Neural crest cell (in vitro differentiated cells): ENCODE data around the gene SEH1L. TPM values are rescaled to one million over a fixed set of nuclear protein-coding genes. Genes with fewer than 3 reads are reported as not detected.

Experiments used
- DNase-seq: peaks from one replicate; pipeline ENCODE4 v3.0.0; 2021; ENCODE audit warnings: low read depth, mixed read lengths, low spot score
- H3K27ac Mint-ChIP-seq: one replicate; pipeline ENCODE4 v1.8.0; 2021; ENCODE audit warnings: mild to moderate bottlenecking, mixed read lengths; ENCODE audit not compliant: unreplicated experiment
- H3K27me3 Mint-ChIP-seq: 2 replicates; pipeline ENCODE4 v1.8.0; 2021; ENCODE audit warnings: low read depth, mild to moderate bottlenecking, mixed read lengths
- H3K36me3 Mint-ChIP-seq: 2 replicates; pipeline ENCODE4 v1.8.0; 2021; ENCODE audit warnings: low read depth, mild to moderate bottlenecking, mixed read lengths
- H3K4me1 Mint-ChIP-seq: 2 replicates; pipeline ENCODE4 v1.8.0; 2021; ENCODE audit warnings: mixed read lengths
- H3K4me3 Mint-ChIP-seq: one replicate; pipeline ENCODE4 v1.8.0; 2021; ENCODE audit warnings: mild to moderate bottlenecking, mixed read lengths
- H3K9me3 Mint-ChIP-seq: 2 replicates; pipeline ENCODE4 v1.8.0; 2021; ENCODE audit warnings: mixed read lengths
- CTCF ChIP-seq: fragments of 200-600 bp; sonication (generic); conservative IDR thresholded peaks from 2 replicates; pipeline ENCODE4 v1.5.0; 2021; ENCODE audit warnings: antibody characterized with exemption, mild to moderate bottlenecking
- total RNA-seq: library from RNA; stranded (reverse); gene quantifications from 2 replicates; pipeline ENCODE4 v1.2.1, GENCODE V29; 2021

SEH1L gene
- total RNA-seq, 1 donor from 2014 or later, result 64.2 TPM

GRCh38 chr18:12922266-12922665 lies 25.5 kb upstream of the SEH1L start:
- H3K27me3 Mint-ChIP-seq, result no peaks in the 10 kb centered on the region
- no peaks in the 10 kb centered on the region for H3K36me3 Mint-ChIP-seq

GRCh38 chr18:12924616-12925015 lies 23.2 kb upstream of the SEH1L start:
- H3K27me3 Mint-ChIP-seq, result no peaks in the 10 kb centered on the region
- no peak for DNase-seq
- no peak overlapping the region for H3K27ac Mint-ChIP-seq
- H3K4me1 Mint-ChIP-seq, result no peaks in the 10 kb centered on the region
- H3K9me3 Mint-ChIP-seq, result no peaks in the 10 kb centered on the region
- H3K36me3 Mint-ChIP-seq, result no peaks in the 10 kb centered on the region
- H3K4me3 Mint-ChIP-seq, result no peak overlapping the region
- no peak for TF ChIP-seq CTCF

More at GRCh38 chr18:12922266-12922665, 25.5 kb upstream of the SEH1L start:
- Mint-ChIP-seq H3K4me1 (no peaks in the 10 kb centered on the region), H3K27ac (no peak overlapping the region), H3K4me3 (no peak overlapping the region), H3K9me3 (no peaks in the 10 kb centered on the region)
- no peak for DNase-seq
- no peak for TF ChIP-seq CTCF

- Mint-ChIP-seq H3K9me3 (no peaks in the 10 kb centered on the region), H3K27me3 (no peaks in the 10 kb centered on the region), H3K36me3 (no peaks in the 10 kb centered on the region), H3K27ac (no peak overlapping the region), H3K4me1 (peaks cover 3% of the 10 kb centered on the region), H3K4me3 (no peak overlapping the region)
- no peak for TF ChIP-seq CTCF
- no peak for DNase-seq
Observed at GRCh38 chr18:12928206-12928605, 19.6 kb upstream of the SEH1L start.

- Mint-ChIP-seq H3K9me3 (no peaks in the 10 kb centered on the region), H3K27ac (no peak overlapping the region), H3K4me3 (no peak overlapping the region), H3K36me3 (no peaks in the 10 kb centered on the region), H3K27me3 (no peaks in the 10 kb centered on the region), H3K4me1 (peaks cover 6% of the 10 kb centered on the region)
- no peak for TF ChIP-seq CTCF
- DNase-seq, result no peak
Observed at GRCh38 chr18:12928641-12929040, 19.2 kb upstream of the SEH1L start.

DNA sequence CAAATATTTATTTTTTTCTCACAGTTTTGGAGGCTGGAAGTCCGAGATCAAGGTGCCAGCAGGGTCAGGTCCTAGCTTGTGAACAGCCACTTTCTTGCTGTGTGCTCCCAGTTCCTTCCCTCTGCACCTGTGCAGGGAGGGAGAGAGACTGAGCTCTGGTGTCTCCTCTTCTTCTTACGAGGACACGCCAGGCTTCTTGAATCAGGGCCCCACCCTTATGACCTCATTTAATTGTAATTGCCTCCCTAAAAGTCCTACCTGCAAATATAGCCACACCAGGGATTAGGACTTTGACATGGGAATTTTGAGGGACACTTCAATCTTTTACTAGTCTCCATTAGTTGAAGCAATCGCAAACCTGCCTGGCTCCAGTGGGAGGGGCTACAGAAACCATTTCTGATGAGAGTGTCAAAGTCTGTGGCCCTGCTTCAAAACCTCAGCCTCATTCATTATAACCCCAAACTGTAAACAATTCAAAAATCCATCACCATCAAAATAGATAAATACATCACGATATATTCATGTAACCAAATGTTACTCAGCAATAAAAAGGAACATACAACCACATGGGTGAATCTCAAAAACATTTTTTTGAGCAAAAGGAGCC lies 18.2 kb upstream of the SEH1L start:
- H3K4me3 Mint-ChIP-seq, result no peak overlapping the region
- H3K27ac Mint-ChIP-seq, result no peak overlapping the region
- H3K9me3 Mint-ChIP-seq, result no peaks in the 10 kb centered on the region
- H3K36me3 Mint-ChIP-seq, result no peaks in the 10 kb centered on the region
- H3K4me1 Mint-ChIP-seq, result peaks cover 6% of the 10 kb centered on the region
- TF ChIP-seq CTCF, result no peak
- no peak for DNase-seq
- H3K27me3 Mint-ChIP-seq, result no peaks in the 10 kb centered on the region

DNA sequence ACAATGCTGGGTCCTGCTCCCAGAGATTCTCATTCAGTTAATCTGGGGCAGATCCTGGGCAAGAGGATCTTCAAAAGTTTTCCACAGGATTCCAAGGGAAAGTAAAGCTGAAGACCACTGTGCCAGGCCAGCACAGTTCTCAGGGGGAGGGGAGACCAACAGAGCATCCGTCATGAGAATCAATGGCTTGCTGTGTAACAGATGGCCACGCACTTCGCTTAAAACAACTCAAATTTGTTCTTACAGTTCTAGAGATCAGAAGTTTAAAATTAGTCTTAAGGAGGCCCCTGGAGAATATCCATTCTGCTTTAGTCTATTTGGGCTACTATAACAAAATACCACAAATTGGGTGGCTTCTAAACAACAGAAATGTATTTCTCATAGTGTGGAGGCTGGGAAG lies 17.4 kb upstream of the SEH1L start:
- no peak for TF ChIP-seq CTCF
- no peak overlapping the region for H3K4me3 Mint-ChIP-seq
- no peaks in the 10 kb centered on the region for H3K27me3 Mint-ChIP-seq
- peaks cover 6% of the 10 kb centered on the region for H3K4me1 Mint-ChIP-seq
- no peak overlapping the region for H3K27ac Mint-ChIP-seq
- no peak for DNase-seq
- H3K36me3 Mint-ChIP-seq, result no peaks in the 10 kb centered on the region
- no peaks in the 10 kb centered on the region for H3K9me3 Mint-ChIP-seq
